ENCODE measurements around the gene SLCO1B1.

- TF ChIP-seq CTCF (IDR thresholded peaks at IDR 0.05) (no peak), POLR2A (IDR thresholded peaks at IDR 0.05) (no peak), POLR2AphosphoS5 (IDR thresholded peaks at IDR 0.05) (no peak)
Observed at GRCh38 chr12:21130998-21131397, at the start of gene SLCO1B1.
